PFSK-1 (cell line): ENCODE data around the gene DPEP1.

ENCODE experiments used
- POLR2AphosphoS5 ChIP-seq: IDR thresholded peaks from 2 replicates; pipeline ENCODE4 v1.6.1; 2012; ENCODE audit warnings: low read depth, mild to moderate bottlenecking, control low read depth, low read length, moderate library complexity
- TAF1 ChIP-seq: IDR thresholded peaks from 2 replicates; pipeline ENCODE4 v1.6.1; 2012; ENCODE audit warnings: low read length, control low read depth, borderline replicate concordance; ENCODE audit not compliant: insufficient read depth
- TF ChIP-seq, protein P1 (sequence below), 2 experiments: IDR thresholded peaks; 2 replicates each; pipeline versions ENCODE4 v1.6.1 to v1.8.0; 2011 to 2012; ENCODE audit warnings: low read depth in 2 of 2, low read length in 2 of 2, control low read depth in 1 of 2, inconsistent platforms in 1 of 2, mild to moderate bottlenecking in 1 of 2, moderate library complexity in 1 of 2; ENCODE audit not compliant: insufficient read depth in 1 of 2

DNA sequence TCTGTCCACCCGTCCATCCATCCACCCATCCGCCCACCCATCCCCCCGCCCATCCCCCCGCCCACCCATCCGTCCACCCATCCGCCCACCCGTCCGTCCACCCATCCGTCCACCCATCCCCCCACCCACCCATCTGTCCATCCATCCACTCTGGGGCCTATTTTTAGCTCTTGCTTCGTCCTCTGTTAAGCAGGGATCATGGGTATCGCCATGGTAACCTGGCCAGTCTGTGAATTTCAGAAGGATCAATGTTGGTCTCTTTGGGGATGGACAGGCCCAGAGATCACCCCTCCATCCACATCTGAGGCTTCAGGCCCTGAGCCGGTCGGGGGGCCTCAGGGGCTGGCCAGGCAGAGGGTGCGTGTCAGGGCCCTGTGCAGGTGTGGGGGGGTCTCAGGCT lies 15.2 kb upstream of the DPEP1 start:
- TF ChIP-seq POLR2AphosphoS5 (no peak), TAF1 (no peak)
- TF ChIP-seq, protein P1, sequence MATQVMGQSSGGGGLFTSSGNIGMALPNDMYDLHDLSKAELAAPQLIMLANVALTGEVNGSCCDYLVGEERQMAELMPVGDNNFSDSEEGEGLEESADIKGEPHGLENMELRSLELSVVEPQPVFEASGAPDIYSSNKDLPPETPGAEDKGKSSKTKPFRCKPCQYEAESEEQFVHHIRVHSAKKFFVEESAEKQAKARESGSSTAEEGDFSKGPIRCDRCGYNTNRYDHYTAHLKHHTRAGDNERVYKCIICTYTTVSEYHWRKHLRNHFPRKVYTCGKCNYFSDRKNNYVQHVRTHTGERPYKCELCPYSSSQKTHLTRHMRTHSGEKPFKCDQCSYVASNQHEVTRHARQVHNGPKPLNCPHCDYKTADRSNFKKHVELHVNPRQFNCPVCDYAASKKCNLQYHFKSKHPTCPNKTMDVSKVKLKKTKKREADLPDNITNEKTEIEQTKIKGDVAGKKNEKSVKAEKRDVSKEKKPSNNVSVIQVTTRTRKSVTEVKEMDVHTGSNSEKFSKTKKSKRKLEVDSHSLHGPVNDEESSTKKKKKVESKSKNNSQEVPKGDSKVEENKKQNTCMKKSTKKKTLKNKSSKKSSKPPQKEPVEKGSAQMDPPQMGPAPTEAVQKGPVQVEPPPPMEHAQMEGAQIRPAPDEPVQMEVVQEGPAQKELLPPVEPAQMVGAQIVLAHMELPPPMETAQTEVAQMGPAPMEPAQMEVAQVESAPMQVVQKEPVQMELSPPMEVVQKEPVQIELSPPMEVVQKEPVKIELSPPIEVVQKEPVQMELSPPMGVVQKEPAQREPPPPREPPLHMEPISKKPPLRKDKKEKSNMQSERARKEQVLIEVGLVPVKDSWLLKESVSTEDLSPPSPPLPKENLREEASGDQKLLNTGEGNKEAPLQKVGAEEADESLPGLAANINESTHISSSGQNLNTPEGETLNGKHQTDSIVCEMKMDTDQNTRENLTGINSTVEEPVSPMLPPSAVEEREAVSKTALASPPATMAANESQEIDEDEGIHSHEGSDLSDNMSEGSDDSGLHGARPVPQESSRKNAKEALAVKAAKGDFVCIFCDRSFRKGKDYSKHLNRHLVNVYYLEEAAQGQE (IDR thresholded peaks at IDR 0.05; ENCODE audit: insufficient read depth in 1 of 2, low read depth in 2 of 2, low read length in 2 of 2), result no peak
